ENCODE results near the gene CRYAB.
"Not testable (repeated sequence)": the region's sequence is repeated elsewhere in the genome, so short reads cannot be mapped to it uniquely, and the experiment has no call there.

CRYAB gene

DNA sequence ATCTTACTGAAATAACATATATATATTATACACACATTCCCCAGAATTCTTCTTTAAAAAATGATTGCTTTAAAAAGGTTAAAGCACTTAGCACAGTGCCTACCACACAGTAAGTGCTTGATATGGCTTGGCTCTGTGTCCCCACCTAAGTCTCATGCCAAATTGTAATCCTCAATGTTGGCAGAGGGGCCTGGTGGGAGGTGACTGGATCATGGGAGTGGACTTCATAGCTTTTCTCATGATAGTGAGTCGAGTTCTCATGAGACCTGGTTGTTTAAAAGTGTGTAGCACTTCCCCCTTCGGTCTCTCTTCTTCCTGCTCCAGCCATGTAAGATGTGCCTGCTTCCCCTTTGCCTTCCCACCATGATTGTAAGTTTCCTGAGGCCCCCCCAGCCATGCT, 6.2 kb downstream of the CRYAB start:
- DNase-seq, result no peak

DNA sequence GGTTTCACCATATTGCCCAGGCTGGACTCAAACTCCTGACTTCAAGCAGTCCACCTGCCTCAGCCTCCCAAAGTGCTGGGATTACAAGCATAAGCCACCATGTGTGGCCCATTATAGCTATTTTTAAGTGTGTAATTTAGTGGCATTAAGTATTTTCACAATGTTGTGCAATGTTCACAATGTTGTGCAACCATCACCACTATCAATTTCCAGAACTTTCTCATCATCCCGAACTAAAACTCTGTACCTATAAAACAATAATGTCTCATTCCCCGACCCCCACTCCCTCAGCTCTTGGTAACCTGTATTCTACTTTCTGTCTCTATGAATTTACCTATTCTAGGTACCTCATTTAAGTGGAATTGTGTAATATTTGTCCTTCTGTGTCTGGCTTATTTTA, 24.7 kb downstream of the CRYAB start:
- DNase-seq, result no peak

DNA sequence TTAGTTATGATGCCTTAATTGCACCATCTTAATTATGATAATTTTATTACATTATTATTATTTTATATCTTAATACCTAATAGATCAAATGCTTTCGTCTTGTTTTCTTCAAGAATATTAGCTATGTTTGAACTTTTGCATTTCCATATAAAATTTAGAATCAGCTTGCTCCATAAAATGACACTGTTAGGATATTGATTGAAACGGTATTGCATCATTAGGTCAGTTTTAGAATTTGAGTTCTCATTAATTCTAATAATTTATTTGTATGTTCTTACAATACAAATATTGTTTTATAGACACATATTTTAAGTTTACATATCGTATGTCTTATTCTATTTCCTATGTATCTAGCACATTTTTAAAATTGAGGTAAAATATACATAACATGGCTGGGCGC, 25.5 kb downstream of the CRYAB start:
- no peak for DNase-seq

DNA sequence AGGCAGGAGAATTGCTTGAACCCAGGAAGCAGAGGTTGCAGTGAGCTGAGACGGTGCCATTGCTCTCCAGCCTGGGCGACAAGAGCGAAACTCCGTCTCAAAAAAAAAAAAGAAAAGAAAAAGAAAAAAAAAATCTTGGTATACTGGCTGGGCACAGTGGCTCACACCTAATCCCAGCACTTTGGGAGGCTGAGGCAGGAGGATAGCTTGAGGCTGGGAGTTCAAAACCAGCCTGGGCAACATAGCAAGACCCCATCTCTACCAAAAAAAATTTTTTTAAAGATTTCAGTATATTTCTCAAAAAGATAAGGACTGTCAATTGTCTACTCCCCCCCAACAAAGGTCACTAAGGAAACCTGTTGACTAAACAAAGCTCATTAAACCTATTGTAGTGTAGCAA, 26.5 kb downstream of the CRYAB start:
- DNase-seq, result not testable (repeated sequence)

DNA sequence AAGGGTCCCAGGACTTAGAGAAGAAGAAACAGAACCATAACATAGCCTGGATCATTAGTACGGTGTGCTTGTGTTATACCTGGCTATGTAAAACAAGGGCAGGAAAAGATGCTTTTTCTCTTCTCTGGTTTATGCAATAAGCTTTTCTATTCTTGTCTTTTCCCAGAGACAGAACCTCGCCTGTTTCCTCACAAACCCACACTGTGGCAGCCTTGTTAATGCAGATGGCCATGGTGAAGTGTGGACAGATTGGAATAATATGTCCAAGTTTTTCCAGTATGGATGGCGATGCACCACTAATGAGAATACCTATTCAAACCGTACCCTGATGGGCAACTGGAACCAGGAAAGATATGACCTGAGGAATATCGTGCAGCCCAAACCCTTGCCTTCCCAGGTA, 29.4 kb downstream of the CRYAB start:
- DNase-seq, result no peak

DNA sequence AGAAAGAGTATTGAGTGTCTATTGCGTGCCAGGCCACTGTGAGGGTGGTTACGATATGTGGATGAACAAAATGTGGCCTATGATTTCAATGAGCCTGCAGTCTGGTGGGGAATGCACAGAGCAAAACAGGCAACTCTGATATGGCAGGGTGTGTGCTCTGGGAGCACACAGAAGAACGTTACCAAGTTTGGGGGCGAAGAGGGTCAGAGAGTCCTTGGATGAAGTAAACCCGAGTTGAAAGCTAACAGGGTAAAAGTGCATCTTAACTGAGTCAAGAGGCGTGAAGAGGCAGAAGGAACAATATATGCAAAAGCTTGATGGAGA, 32.0 kb downstream of the CRYAB start:
- no peak for DNase-seq

DNA sequence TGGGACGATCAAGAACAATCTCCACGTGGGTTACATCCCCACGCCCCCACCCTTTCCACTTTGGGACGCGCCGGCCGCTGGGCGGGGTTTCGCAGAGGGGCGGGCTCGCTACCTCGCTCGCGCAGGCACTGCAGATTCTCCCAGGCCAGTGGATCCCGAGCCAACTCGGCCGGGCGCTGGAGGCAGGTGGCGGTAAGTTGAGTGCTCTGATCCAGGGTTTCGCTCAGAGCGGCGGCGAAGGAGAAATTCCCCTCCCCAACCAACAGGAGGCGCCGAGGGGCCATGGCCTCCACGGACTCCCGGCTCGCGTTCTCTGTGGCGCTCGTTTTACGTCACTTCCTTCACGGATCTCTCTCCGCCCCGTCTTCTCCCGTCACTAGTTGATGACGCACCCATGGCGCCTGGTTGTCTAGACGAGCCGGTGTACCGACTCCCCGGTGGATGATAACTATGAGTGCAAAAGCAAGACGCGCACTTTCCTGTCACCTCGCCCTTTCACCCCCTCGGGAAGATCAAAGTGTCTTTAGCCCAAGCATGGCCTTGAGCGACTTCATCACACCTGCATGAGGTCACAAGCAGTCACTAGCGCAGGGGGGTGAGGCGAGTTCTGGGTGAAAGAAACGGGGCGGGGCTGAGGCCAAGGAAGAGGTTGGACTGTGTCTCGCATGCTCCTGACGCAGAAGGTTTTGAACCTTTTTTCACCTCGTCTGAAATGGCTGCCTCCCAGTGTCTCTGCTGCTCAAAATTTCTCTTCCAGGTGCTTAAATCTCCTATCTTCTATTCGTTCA, 32.5 kb downstream of the CRYAB start, which contains the start of the genes CFAP68 and FDXACB1:
Gene CFAP68, plus strand, starts transcription at position 693 of the 788 bp plus-strand sequence. Its CDS starts 20 bp downstream, at position 713.
Gene FDXACB1, minus strand, starts transcription at position 317 of the 788 bp plus-strand sequence. Its CDS starts 33 bp downstream, at position 284.
- peak; percentile 97 for DNase-seq

DNA sequence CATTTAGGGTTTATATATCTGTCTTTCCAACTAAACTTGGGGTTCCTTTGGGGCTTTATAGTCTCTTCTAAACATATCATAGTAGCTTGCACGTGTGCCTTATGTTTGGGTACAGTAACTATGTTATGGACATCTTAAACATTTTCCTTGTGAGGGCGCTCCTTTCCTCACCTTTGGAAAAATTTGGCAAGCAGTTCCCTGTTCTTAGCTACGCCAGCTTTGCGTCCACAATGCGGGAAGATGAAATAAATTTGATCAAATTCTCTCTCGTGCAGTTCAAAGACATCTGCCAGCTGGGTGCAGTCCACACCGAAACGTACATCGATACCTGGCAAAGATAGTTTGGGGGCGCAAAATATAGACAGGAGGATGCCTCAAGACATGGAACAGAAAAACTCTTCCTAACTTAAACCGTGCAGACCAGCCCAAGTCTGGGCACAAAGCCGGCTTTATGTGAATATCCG, 33.2 kb downstream of the CRYAB start:
- DNase-seq, result peak; percentile 30

DNA sequence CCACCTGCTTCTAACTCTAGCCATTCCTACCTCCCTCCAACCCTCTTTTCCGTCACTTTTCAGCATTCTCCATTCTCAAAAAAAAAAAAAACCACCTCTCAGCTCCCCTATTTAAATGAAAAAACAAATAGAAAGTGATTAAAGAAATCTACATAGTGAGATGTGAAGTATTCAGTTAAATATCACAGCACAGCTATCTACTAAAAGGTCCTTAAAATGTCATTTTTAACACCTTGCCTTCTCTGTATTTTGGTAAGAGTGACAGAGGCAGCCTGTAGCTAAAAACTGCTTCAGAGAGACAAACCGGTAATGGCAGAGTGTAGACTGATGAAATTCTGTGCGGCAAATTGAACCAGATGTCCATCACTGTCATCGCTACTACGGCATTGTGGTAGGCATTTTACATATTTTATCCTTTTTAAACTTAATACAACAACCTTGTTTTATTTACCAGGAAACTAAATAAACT, 39.8 kb downstream of the CRYAB start:
- no peak for DNase-seq

DNA sequence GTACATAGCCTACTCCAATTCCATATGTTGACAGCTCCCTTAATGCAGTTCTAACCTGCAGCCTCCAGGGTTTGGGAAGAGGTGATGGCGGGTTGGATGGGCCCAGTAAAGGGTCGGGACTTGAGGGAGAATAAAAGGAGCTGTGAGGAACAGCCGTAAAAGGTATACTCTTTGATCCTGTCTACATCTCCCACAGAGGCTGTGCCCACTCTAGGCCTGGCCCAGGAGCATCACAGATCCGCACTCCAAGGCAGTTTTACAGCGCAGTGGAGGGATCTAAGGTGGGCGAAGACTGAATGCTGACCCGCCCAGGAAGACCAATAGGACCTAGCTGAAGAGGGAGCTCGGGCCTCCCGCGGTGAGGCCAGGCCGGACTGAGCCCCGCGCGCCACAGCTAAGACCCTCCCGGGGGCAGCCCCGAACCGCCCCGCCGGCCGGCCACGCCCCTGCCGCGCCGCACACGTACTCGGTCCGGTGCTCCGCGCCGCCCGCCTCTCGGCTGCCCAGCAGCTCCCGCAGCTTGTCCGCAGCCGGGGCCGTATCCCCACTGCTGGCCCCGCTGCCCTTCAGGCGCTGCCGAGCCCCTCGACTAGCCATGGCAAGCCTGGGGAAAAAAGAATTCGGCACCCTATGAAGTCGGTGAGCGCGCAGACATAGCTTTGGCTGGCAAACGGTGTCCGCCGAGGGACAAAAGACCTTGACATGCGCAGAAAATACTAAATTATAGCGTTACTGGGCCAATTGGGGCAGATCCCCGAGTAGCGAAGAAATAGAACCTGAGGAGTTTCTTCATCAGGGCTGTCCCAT, 40.5 kb downstream of the CRYAB start, which contains the start of gene ALG9:
Gene ALG9, minus strand, starts transcription at position 696 of the 807 bp plus-strand sequence. Its CDS starts 99 bp downstream, at position 597.
- peak; percentile 70 for DNase-seq

DNA sequence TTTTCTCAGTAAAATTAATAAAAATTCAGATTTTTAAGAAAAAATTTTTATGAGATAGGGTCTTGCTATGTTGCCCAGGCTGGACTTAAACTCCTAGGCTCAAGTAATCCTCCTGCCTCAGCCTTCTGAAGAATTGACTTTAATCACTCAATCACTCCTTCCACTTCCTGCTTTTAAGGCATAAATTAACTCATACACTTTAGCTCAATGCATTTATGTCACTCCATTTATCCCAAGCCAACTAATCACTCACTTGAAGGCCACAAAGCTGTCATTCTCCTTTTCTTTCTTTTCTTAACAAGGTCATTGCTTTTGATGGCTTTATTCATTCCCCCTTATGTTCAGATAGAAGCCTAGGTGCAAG, 41.1 kb downstream of the CRYAB start:
- no peak for DNase-seq

DNA sequence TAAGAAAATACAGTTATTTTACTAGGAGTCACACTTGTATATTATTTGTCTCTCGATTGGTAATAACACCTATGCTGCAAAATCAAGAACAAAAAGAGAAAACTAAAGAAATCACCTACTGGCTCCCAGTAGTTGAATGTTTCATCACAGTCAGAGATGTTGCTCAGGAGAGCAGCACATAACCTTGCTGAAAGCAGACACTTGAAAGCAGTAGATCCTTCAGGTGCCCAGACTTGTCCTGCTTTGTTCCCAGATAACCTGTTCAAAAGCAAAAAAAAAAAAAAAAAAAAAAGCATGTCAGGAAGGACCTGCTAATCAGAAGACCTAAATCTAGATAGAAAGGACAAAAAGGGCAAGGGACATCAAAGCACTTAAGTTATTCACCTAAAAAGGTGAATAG, 41.5 kb downstream of the CRYAB start:
- no peak for DNase-seq

DNA sequence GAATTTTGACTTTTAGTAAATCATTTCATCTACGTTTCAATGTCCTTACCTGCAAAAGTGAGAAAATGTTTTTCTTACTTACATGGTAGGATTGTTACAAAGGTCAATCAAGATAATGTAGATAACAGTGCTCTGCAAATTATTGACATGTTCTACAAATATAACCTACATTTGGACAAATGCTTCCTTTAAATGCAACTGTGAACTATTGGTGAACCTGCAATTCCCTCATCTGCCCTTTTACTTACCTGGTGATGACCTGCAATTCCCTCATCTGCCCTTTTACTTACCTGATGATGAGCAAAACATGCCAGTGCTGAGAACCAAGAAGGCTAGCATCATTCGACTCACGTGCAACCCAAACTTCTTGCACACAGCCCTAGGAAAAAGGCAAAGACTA, 51.3 kb downstream of the CRYAB start:
- DNase-seq, result no peak

Data from COR-L47 (cell line).